Measurements from ENCODE around the gene CSNK1A1.

DNA sequence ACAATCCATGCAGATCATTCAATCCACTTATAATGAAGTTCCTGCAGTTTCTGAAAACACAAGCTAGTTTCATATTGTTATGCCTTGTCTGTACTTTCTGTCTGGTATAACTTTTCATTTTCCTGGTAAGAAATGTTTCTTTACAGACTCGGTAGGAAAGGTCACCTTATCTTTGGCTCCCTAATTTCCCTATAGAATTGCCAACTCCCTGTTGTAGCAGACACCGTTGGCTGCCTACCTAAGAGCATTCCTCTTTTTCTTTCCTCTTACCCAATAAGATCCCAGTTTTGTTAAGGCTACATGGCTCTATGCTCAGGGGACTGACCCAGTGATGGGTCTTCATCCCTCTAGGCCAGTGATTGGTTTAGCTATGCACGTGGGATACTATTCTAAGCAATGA, 23.9 kb upstream of the CSNK1A1 start:
- TF ChIP-seq SPI1 (IDR thresholded peaks at IDR 0.05; ENCODE audit: low read depth, low read length), result no peak
- no peak for TF ChIP-seq POLR2AphosphoS5 (IDR thresholded peaks at IDR 0.05; ENCODE audit: low read depth, low read length)

All from GM12891 (cell line).